Nephron (organoid): Measurements from ENCODE around the gene CHN2.

Source experiments
- H3K27ac Mint-ChIP-seq, 3 experiments: 2 replicates each; pipeline ENCODE4 v1.8.0; 2020; ENCODE audit warnings: mixed read lengths in 3 of 3, mild to moderate bottlenecking in 2 of 3, moderate library complexity in 1 of 3
- H3K27me3 Mint-ChIP-seq: 2 replicates; pipeline ENCODE4 v1.8.0; 2021; ENCODE audit warnings: low read depth, mild to moderate bottlenecking, moderate library complexity, mixed read lengths
- H3K36me3 Mint-ChIP-seq: 2 replicates; pipeline ENCODE4 v1.8.0; 2020; ENCODE audit warnings: low read depth, mixed read lengths
- H3K4me1 Mint-ChIP-seq: 2 replicates; pipeline ENCODE4 v1.8.0; 2020; ENCODE audit warnings: mixed read lengths
- H3K4me3 Mint-ChIP-seq, 3 experiments: 2 replicates each; pipeline ENCODE4 v1.8.0; 2020; ENCODE audit warnings: mild to moderate bottlenecking in 3 of 3, mixed read lengths in 3 of 3, moderate library complexity in 2 of 3
- H3K9me3 Mint-ChIP-seq: 2 replicates; pipeline ENCODE4 v1.8.0; 2020; ENCODE audit warnings: mixed read lengths
- CTCF ChIP-seq, 3 experiments: fragments of 200-600 bp; sonication (generic); IDR thresholded peaks; one replicate each; pipeline ENCODE4 v1.5.0; 2021; ENCODE audit warnings: antibody characterized with exemption in 3 of 3; ENCODE audit not compliant: unreplicated experiment in 3 of 3

CHN2 gene

DNA sequence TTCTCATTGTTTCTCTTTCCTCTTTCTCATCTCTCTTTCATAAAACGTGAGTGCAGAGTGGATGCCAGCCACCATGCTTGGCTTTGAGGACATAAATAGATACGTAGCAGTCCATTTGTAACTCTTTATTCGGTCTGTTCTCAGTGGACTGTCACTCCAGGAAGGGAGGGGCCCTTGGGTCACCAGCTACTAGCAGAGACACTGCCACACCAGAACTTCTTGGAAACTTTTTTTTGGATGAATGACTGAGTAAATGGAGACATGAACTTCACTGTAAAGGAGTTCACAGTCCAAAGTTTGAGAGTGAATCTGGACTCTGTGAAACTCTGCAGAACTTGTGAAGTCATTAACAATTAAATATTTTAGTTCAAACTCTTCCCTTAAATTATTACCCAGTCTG, 20.2 kb downstream of the CHN2 start:
- Mint-ChIP-seq H3K4me3 (no peak overlapping the region), H3K27me3 (no peaks in the 10 kb centered on the region), H3K36me3 (no peaks in the 10 kb centered on the region)

GRCh38 chr7:29216128-29216527, 21.6 kb downstream of the CHN2 start:
- H3K4me3 Mint-ChIP-seq, result no peak overlapping the region
- no peaks in the 10 kb centered on the region for H3K4me1 Mint-ChIP-seq
- no peak for TF ChIP-seq CTCF (IDR thresholded peaks at IDR 0.05; ENCODE audit: unreplicated experiment in 3 of 3)
- no peaks in the 10 kb centered on the region for H3K36me3 Mint-ChIP-seq
- H3K27me3 Mint-ChIP-seq, result no peaks in the 10 kb centered on the region
- peaks cover 10% of the 10 kb centered on the region for H3K9me3 Mint-ChIP-seq
- H3K27ac Mint-ChIP-seq, result no peak overlapping the region

More for the DNA sequence above, 20.2 kb downstream of the CHN2 start:
- Mint-ChIP-seq H3K27ac (no peak overlapping the region), H3K4me1 (no peaks in the 10 kb centered on the region), H3K9me3 (no peaks in the 10 kb centered on the region)
- no peak for TF ChIP-seq CTCF (IDR thresholded peaks at IDR 0.05; ENCODE audit: unreplicated experiment in 3 of 3)

- Mint-ChIP-seq H3K9me3 (peaks cover 18% of the 10 kb centered on the region), H3K36me3 (no peaks in the 10 kb centered on the region), H3K4me3 (no peak overlapping the region), H3K27me3 (no peaks in the 10 kb centered on the region), H3K4me1 (no peaks in the 10 kb centered on the region), H3K27ac (no peak overlapping the region)
- TF ChIP-seq CTCF (IDR thresholded peaks at IDR 0.05; ENCODE audit: unreplicated experiment in 3 of 3), result no peak
Measured at GRCh38 chr7:29217113-29217512, 22.5 kb downstream of the CHN2 start.

DNA sequence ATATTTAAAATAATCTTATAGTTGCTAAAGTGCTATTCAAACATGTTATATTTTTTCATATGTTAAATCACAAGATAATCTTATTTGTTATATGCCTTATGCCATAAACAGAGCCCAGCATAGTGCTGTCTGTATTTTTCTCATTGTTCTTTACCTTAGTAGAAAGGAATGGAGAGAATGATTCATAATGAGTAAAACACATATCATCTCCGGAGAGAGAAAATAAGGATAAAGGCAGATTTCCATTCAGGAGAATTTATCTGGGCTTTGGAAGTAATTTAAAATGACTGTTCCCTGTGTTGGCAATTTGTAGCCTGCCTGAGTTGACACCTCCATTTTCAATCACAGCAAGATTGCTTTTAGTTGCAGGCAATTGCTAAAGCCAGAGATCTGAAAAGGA, 30.2 kb downstream of the CHN2 start:
- Mint-ChIP-seq H3K9me3 (peaks cover 21% of the 10 kb centered on the region), H3K4me3 (no peak overlapping the region), H3K27ac (no peak overlapping the region), H3K4me1 (peaks cover 24% of the 10 kb centered on the region), H3K27me3 (no peaks in the 10 kb centered on the region), H3K36me3 (no peaks in the 10 kb centered on the region)
- TF ChIP-seq CTCF (IDR thresholded peaks at IDR 0.05; ENCODE audit: unreplicated experiment in 3 of 3), result no peak

DNA sequence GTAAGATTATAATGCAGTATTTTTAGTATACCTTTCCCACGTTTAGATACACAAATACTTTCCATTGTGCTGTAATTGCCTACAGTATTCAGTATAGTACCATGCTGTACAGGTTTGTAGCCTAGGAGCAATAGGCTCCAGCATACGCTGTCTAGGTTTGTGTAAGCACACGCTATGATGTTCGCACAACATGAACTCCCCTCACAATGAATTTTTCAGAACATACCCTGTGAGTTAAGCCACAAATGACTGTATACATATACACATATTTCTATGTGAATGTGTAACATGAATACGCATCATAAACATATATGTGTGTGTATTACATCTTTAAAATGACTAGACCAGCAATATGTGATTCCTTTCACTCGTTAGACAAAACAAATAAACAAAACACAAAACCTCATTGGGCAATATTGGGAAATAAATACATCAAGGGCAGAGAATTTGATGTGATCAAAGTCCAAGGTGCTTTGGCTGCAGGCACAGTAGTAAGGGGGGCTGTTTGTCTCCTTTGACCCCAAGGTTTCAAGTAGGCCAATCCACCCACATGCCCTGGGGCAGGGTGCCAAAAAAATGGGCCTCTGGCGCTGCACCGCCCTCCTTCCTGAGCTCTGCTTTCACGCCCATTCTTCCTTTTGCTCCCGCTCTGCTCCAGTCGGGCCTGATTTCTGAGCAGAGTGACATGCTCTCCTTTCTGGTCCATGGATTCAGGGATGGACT, 33.9 kb downstream of the CHN2 start:
- H3K36me3 Mint-ChIP-seq, result no peaks in the 10 kb centered on the region
- H3K4me1 Mint-ChIP-seq, result peaks cover 41% of the 10 kb centered on the region
- H3K27ac Mint-ChIP-seq, result no peak overlapping the region
- no peak overlapping the region for H3K4me3 Mint-ChIP-seq
- H3K27me3 Mint-ChIP-seq, result no peaks in the 10 kb centered on the region
- no peak for TF ChIP-seq CTCF (IDR thresholded peaks at IDR 0.05; ENCODE audit: unreplicated experiment in 3 of 3)
- no peaks in the 10 kb centered on the region for H3K9me3 Mint-ChIP-seq

DNA sequence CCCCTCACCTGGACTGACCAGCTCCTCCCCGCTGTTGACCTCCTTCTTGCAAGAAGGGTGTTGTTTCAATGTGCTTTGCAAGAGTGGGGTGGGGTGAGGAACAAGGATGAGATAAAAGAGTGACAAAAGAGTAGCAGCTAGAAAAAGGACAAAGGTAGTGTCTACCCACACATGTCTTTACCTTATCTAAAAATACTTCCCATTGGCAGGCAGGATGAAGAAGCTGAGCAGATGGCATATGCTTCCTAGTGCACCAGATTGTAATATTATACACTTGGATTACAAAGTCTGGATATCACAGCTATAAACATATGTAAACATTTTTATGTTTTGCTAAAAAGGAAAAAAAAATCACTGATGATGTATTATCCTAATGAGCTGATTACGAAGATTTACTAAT, 34.5 kb downstream of the CHN2 start:
- H3K27ac Mint-ChIP-seq, result no peak overlapping the region
- H3K36me3 Mint-ChIP-seq, result no peaks in the 10 kb centered on the region
- no peaks in the 10 kb centered on the region for H3K9me3 Mint-ChIP-seq
- peaks cover 41% of the 10 kb centered on the region for H3K4me1 Mint-ChIP-seq
- no peak for TF ChIP-seq CTCF (IDR thresholded peaks at IDR 0.05; ENCODE audit: unreplicated experiment in 3 of 3)
- no peaks in the 10 kb centered on the region for H3K27me3 Mint-ChIP-seq
- no peak overlapping the region for H3K4me3 Mint-ChIP-seq
